CD14-positive monocyte (primary cell): ENCODE data around the gene CYP27B1. TPM values are rescaled to one million over a fixed set of nuclear protein-coding genes. Genes with fewer than 3 reads are reported as not detected.

Experiments used
- DNase-seq, 3 donors: peaks; one replicate each; pipeline ENCODE4 v3.0.0-alpha.2; 2011 to 2022
- H2AFZ ChIP-seq: 2 replicates; pipeline ENCODE4 v1.6.0; 2012; ENCODE audit warnings: mild to moderate bottlenecking, low read depth, low read length, inconsistent platforms; ENCODE audit not compliant: insufficient read depth, poor library complexity, severe bottlenecking
- H3K27ac ChIP-seq, 2 donors: 1 replicate in 1 of 2; 2 replicates in 1 of 2; pipeline ENCODE4 v1.5.1; 2012 to 2013; ENCODE audit warnings: low read length in 2 of 2, control low read depth in 1 of 2, inconsistent platforms in 1 of 2, low read depth in 1 of 2, mild to moderate bottlenecking in 1 of 2
- H3K27me3 ChIP-seq, 2 donors: one replicate each; pipeline versions ENCODE4 v1.6.0 to v1.6.1; 2011 to 2013; ENCODE audit warnings: low read length in 2 of 2; ENCODE audit not compliant: control insufficient read depth in 2 of 2, insufficient read depth in 2 of 2
- H3K36me3 ChIP-seq, 2 donors: replicated peaks in 1 of 2; 1 replicate in 1 of 2; 2 replicates in 1 of 2; pipeline versions ENCODE4 v1.5.1 to v1.6.1; 2012 to 2013; ENCODE audit warnings: low read length in 2 of 2, control low read depth in 1 of 2, inconsistent platforms in 1 of 2, mild to moderate bottlenecking in 1 of 2; ENCODE audit not compliant: insufficient read depth in 2 of 2, control insufficient read depth in 1 of 2
- H3K4me1 ChIP-seq, 2 donors: 1 replicate in 1 of 2; 2 replicates in 1 of 2; pipeline versions ENCODE4 v1.5.1 to v1.6.1; 2012 to 2013; ENCODE audit warnings: low read length in 2 of 2, control low read depth in 1 of 2, inconsistent platforms in 1 of 2, mild to moderate bottlenecking in 1 of 2, moderate library complexity in 1 of 2; ENCODE audit not compliant: insufficient read depth in 2 of 2, control insufficient read depth in 1 of 2
- H3K4me2 ChIP-seq: replicated peaks from 2 replicates; pipeline ENCODE3; 2012; ENCODE audit warnings: low read length, moderate library complexity, mild to moderate bottlenecking; ENCODE audit not compliant: poor library complexity, severe bottlenecking; ENCODE audit errors: extremely low read depth
- H3K4me3 ChIP-seq, 3 experiments: fragments of 200-600 bp in 1 of 3; sonication (generic) in 1 of 3; replicated peaks in 1 of 3; 1 replicate in 2 of 3; 2 replicates in 1 of 3; pipeline ENCODE4 v1.5.1; 2011 to 2013; ENCODE audit warnings: low read length in 3 of 3, mild to moderate bottlenecking in 3 of 3, control low read depth in 2 of 3, low read depth in 2 of 3, inconsistent platforms in 1 of 3, moderate library complexity in 1 of 3
- H3K79me2 ChIP-seq: 2 replicates; pipeline ENCODE4 v1.6.0; 2012; ENCODE audit warnings: mild to moderate bottlenecking, control low read depth, inconsistent platforms, low read length, moderate library complexity; ENCODE audit not compliant: insufficient read depth
- H3K9ac ChIP-seq: 2 replicates; pipeline ENCODE4 v1.6.0; 2017; ENCODE audit warnings: low read length, mild to moderate bottlenecking; ENCODE audit not compliant: insufficient read depth, poor library complexity, severe bottlenecking
- H3K9me3 ChIP-seq, 2 donors: replicated peaks in 1 of 2; 1 replicate in 1 of 2; 2 replicates in 1 of 2; pipeline versions ENCODE4 v1.5.1 to v1.6.1; 2012 to 2013; ENCODE audit warnings: low read length in 2 of 2, control low read depth in 1 of 2; ENCODE audit not compliant: control insufficient read depth in 1 of 2, insufficient read depth in 1 of 2
- H4K20me1 ChIP-seq: 2 replicates; pipeline ENCODE4 v1.6.0; 2012; ENCODE audit warnings: mild to moderate bottlenecking, low read length, control low read depth, moderate library complexity; ENCODE audit not compliant: insufficient read depth
- H3K27ac Mint-ChIP-seq, 7 donors: one replicate each; pipeline ENCODE4 v1.8.0; 2020; ENCODE audit warnings: mild to moderate bottlenecking in 7 of 7, mixed read lengths in 7 of 7, moderate library complexity in 6 of 7, inconsistent platforms in 2 of 7
- H3K27me3 Mint-ChIP-seq, 3 donors: one replicate each; pipeline ENCODE4 v1.8.0; 2021 to 2022; ENCODE audit warnings: low read depth in 3 of 3, mild to moderate bottlenecking in 3 of 3, mixed read lengths in 3 of 3, moderate library complexity in 3 of 3, inconsistent platforms in 1 of 3
- H3K36me3 Mint-ChIP-seq, 2 donors: one replicate each; pipeline ENCODE4 v1.8.0; 2020; ENCODE audit warnings: mixed read lengths in 2 of 2, inconsistent platforms in 1 of 2, mild to moderate bottlenecking in 1 of 2
- H3K4me1 Mint-ChIP-seq: one replicate; pipeline ENCODE4 v1.8.0; 2020; ENCODE audit warnings: mild to moderate bottlenecking, mixed read lengths
- H3K4me3 Mint-ChIP-seq, 2 donors: one replicate each; pipeline ENCODE4 v1.8.0; 2020; ENCODE audit warnings: mild to moderate bottlenecking in 2 of 2, mixed read lengths in 2 of 2, moderate library complexity in 1 of 2
- H3K9me3 Mint-ChIP-seq, 7 donors: one replicate each; pipeline ENCODE4 v1.8.0; 2020 to 2022; ENCODE audit warnings: mixed read lengths in 7 of 7, mild to moderate bottlenecking in 6 of 7, moderate library complexity in 6 of 7, inconsistent platforms in 2 of 7
- WGBS: methylation state at CpG from one replicate; pipeline ENCODE4 v1.1.5; 2013; ENCODE audit warnings: missing lambda C conversion rate; ENCODE audit not compliant: insufficient coverage; 5-methylcytosine and 5-hydroxymethylcytosine counted together
- intact Hi-C, 2 donors: fragments of 100-400 bp; cut with micrococcal nuclease; formaldehyde crosslinking; loops; one replicate each; pipeline versions ENCODE4 v1.15.0 to v1.15.1; 2023
- polyA plus RNA-seq, 3 donors: library from polyadenylated mRNA; depleted of rRNA in 1 of 3; unstranded in 2 of 3; stranded (reverse) in 1 of 3; fragments of 300-500 nt in 2 of 3; fragments of >200 nt in 1 of 3; fragmentation: Illumina TruSeq in 2 of 3; gene quantifications; 1 replicate in 2 of 3; 2 replicates in 1 of 3; pipeline ENCODE4 v1.2.3, GENCODE V29; 2012 to 2021
- TF ChIP-seq, protein P1 (sequence below): fragments of 200-600 bp; IDR thresholded peaks from one replicate; pipeline ENCODE4 v1.8.0; 2022; ENCODE audit warnings: antibody characterized with exemption, mild to moderate bottlenecking

The CYP27B1 gene
- polyA plus RNA-seq, 3 donors, result 0.81 TPM; not detected in 2

DNA sequence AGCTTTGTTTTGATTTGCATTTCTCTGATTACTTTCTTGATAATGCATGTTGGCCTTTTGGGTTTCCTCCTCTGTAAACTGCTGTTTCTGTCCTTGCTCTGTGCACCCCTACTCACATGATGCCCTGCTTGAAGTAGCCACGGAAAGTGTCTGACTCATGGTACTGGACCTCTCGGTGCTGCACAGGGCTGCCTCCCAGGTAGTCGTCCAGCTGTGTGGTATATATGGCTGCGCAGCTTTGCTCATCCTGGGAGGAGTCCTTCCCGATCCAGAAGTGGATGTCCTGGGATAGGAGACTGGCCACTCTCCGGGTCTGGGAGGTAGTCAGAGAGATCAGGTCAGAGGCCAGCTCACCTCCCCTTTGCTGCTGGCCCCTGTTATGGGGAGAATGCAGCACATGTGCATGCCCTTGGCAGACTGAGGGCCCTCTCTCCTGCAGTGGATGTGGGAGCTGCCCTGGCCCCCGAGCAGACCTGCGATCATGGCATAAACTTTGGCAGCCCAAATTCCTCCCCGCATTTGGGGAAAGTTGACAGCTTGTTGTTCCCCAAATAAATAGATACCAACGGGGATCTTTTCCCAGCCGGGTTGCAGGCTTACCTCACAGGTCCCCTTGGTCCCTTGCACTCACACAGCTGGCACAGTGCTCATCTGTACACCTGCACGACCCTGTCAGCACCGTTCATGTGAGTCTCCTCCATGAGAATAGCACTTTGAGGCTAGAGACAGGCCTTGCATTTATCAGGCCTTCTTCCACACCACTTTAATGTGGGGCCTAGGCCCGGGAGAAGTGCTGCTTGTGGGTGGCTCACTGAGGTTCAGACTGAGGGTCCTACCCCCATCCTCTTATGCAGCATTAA is 46.5 kb upstream of the CYP27B1 start:
- Mint-ChIP-seq H3K27ac (peak overlapping the region in 1 of 7 donors; percentile 25), H3K27me3 (peaks cover 0 to 5% (median 0%) of the 10 kb centered on the region in 3 donors), H3K4me3 (no peak overlapping the region), H3K36me3 (peaks cover 8 to 12% of the 10 kb centered on the region in 2 donors), H3K9me3 (peaks cover 0 to 2% (median 0%) of the 10 kb centered on the region in 7 donors), H3K4me1 (peaks cover 32% of the 10 kb centered on the region)
- DNase-seq, result no peak
- H3K9ac ChIP-seq, result no peak overlapping the region
- peaks cover 30% of the 10 kb centered on the region for H4K20me1 ChIP-seq
- H3K4me2 ChIP-seq, result no peak overlapping the region
- no peaks in the 10 kb centered on the region for H3K9me3 ChIP-seq
- H3K4me1 ChIP-seq, result peaks cover 29 to 30% of the 10 kb centered on the region in 2 donors
- WGBS, result 93% methylated on average over 10 of the region's 14 CpGs
- no peak overlapping the region for H2AFZ ChIP-seq
- intact Hi-C loops, result no loop called here
- peaks cover 2 to 15% of the 10 kb centered on the region in 2 donors for H3K36me3 ChIP-seq
- no peak overlapping the region for H3K27ac ChIP-seq
- H3K4me3 ChIP-seq, result no peak overlapping the region
- H3K27me3 ChIP-seq, result no peaks in the 10 kb centered on the region
- TF ChIP-seq, protein P1, sequence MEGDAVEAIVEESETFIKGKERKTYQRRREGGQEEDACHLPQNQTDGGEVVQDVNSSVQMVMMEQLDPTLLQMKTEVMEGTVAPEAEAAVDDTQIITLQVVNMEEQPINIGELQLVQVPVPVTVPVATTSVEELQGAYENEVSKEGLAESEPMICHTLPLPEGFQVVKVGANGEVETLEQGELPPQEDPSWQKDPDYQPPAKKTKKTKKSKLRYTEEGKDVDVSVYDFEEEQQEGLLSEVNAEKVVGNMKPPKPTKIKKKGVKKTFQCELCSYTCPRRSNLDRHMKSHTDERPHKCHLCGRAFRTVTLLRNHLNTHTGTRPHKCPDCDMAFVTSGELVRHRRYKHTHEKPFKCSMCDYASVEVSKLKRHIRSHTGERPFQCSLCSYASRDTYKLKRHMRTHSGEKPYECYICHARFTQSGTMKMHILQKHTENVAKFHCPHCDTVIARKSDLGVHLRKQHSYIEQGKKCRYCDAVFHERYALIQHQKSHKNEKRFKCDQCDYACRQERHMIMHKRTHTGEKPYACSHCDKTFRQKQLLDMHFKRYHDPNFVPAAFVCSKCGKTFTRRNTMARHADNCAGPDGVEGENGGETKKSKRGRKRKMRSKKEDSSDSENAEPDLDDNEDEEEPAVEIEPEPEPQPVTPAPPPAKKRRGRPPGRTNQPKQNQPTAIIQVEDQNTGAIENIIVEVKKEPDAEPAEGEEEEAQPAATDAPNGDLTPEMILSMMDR, result no peak
- no peaks in the 10 kb centered on the region for H3K79me2 ChIP-seq

GRCh38 chr12:57811028-57811755 is 44.3 kb upstream of the CYP27B1 start:
- Mint-ChIP-seq H3K4me3 (no peak overlapping the region), H3K27me3 (peaks cover 0 to 5% (median 2%) of the 10 kb centered on the region in 3 donors), H3K36me3 (peaks cover 19 to 32% of the 10 kb centered on the region in 2 donors), H3K9me3 (peaks cover 0 to 5% (median 0%) of the 10 kb centered on the region in 7 donors), H3K27ac (peak overlapping the region in 1 of 7 donors; percentile 18), H3K4me1 (peaks cover 14% of the 10 kb centered on the region)
- Histone ChIP-seq H3K36me3 (peaks cover 17 to 36% of the 10 kb centered on the region in 2 donors), H3K4me2 (no peak overlapping the region), H3K79me2 (no peaks in the 10 kb centered on the region), H3K27me3 (no peaks in the 10 kb centered on the region), H2AFZ (no peak overlapping the region), H3K9ac (no peak overlapping the region), H3K4me3 (no peak overlapping the region), H3K4me1 (peaks cover 11 to 13% of the 10 kb centered on the region in 2 donors), H3K9me3 (no peaks in the 10 kb centered on the region), H3K27ac (no peak overlapping the region), H4K20me1 (peaks cover 8% of the 10 kb centered on the region)
- intact Hi-C loops, result no loop called here
- TF ChIP-seq, protein P1, result no peak
- DNase-seq, result no peak
- WGBS, result 99% methylated on average over 8 of the region's 10 CpGs
